IMR-90 (cell line): ENCODE data around the gene DLEU7. TPM values are rescaled to one million over a fixed set of nuclear protein-coding genes. Genes with fewer than 3 reads are reported as not detected.

Experiments
- ATAC-seq: fragments of 200-7000 bp; cut with Tn5 transposase; 2 replicates; pipeline ENCODE4 v1.9.1; 2020; ENCODE audit warnings: low read depth, mild to moderate bottlenecking, moderate library complexity
- BruUV-seq: library from RNA; stranded (reverse); fragments of 400-500 nt; replicated peaks from 2 replicates; lab custom pipeline; 2021; lab: Mats Ljungman, UMichigan
- CTCF ChIA-PET: fragments of 300-600 bp; formaldehyde crosslinking; extraction: SDS; loops from one replicate; lab custom pipeline; 2021; ENCODE audit warnings: antibody characterized with exemption; lab: Yijun Ruan, JAX
- POLR2A ChIA-PET: fragments of 300-600 bp; sonication (Branson Sonifier 250); formaldehyde crosslinking; loops from one replicate; lab custom pipeline; 2022; ENCODE audit warnings: antibody characterized with exemption; ENCODE audit not compliant: unreplicated experiment; lab: Charles Lee
- DNase-seq: peaks from one replicate; pipeline ENCODE4 v3.0.0; 2013
- H2AFZ ChIP-seq: replicated peaks from 2 replicates; pipeline ENCODE3; 2013; ENCODE audit warnings: low read length, mild to moderate bottlenecking; ENCODE audit not compliant: poor library complexity
- H2AK5ac ChIP-seq: 2 replicates; pipeline ENCODE4 v1.6.1; 2013; ENCODE audit warnings: low read depth, low read length, inconsistent platforms
- H2AK9ac ChIP-seq: replicated peaks from 2 replicates; pipeline ENCODE3; 2013; ENCODE audit warnings: mild to moderate bottlenecking, low read depth, low read length, moderate library complexity; ENCODE audit not compliant: poor library complexity
- H2BK120ac ChIP-seq: 2 replicates; pipeline ENCODE4 v1.6.1; 2013; ENCODE audit warnings: low read depth, low read length, inconsistent platforms
- H2BK15ac ChIP-seq: 3 replicates; pipeline ENCODE4 v1.6.1; 2013; ENCODE audit warnings: low read depth, low read length, inconsistent platforms
- H2BK20ac ChIP-seq: 2 replicates; pipeline ENCODE4 v1.6.1; 2013; ENCODE audit warnings: low read depth, mild to moderate bottlenecking, inconsistent platforms, low read length, moderate library complexity
- H2BK5ac ChIP-seq: 2 replicates; pipeline ENCODE4 v1.6.1; 2013; ENCODE audit warnings: mild to moderate bottlenecking, low read depth, low read length, inconsistent platforms; ENCODE audit not compliant: poor library complexity, severe bottlenecking
- H3K14ac ChIP-seq: replicated peaks from 2 replicates; pipeline ENCODE4 v1.6.1; 2013; ENCODE audit warnings: low read depth, low read length, inconsistent platforms
- H3K18ac ChIP-seq: 2 replicates; pipeline ENCODE4 v1.6.1; 2013; ENCODE audit warnings: low read depth, low read length, control low read depth
- H3K23ac ChIP-seq: 2 replicates; pipeline ENCODE4 v1.6.1; 2013; ENCODE audit warnings: low read depth, low read length, inconsistent platforms
- H3K27ac ChIP-seq: 2 replicates; pipeline ENCODE4 v1.5.1; 2013; ENCODE audit warnings: mild to moderate bottlenecking, control low read depth, low read length; ENCODE audit not compliant: insufficient read depth
- H3K27me3 ChIP-seq: 2 replicates; pipeline ENCODE4 v1.6.1; 2013; ENCODE audit warnings: low read length; ENCODE audit not compliant: control insufficient read depth, insufficient read depth
- H3K36me3 ChIP-seq: 2 replicates; pipeline ENCODE4 v1.6.1; 2013; ENCODE audit warnings: low read length, mixed read lengths; ENCODE audit not compliant: control insufficient read depth, insufficient read depth
- H3K4ac ChIP-seq: 2 replicates; pipeline ENCODE4 v1.6.1; 2013; ENCODE audit warnings: low read depth, low read length, inconsistent platforms
- H3K4me1 ChIP-seq: 2 replicates; pipeline ENCODE4 v1.6.1; 2013; ENCODE audit warnings: low read length, mixed read lengths; ENCODE audit not compliant: control insufficient read depth, insufficient read depth
- H3K4me2 ChIP-seq: 2 replicates; pipeline ENCODE4 v1.6.1; 2013; ENCODE audit warnings: low read depth, mild to moderate bottlenecking, control low read depth, low read length, moderate library complexity
- H3K4me3 ChIP-seq: 2 replicates; pipeline ENCODE4 v1.5.1; 2013; ENCODE audit warnings: low read depth, mild to moderate bottlenecking, control low read depth, low read length, moderate library complexity; ENCODE audit not compliant: insufficient read depth
- H3K56ac ChIP-seq: 2 replicates; pipeline ENCODE4 v1.6.1; 2013; ENCODE audit warnings: low read length, inconsistent platforms; ENCODE audit not compliant: insufficient read depth; ENCODE audit errors: extremely low read depth
- H3K79me1 ChIP-seq, 2 experiments: 2 replicates each; pipeline ENCODE4 v1.6.1; 2013; ENCODE audit warnings: low read length in 2 of 2, inconsistent platforms in 1 of 2, low read depth in 1 of 2
- H3K9ac ChIP-seq: 2 replicates; pipeline ENCODE4 v1.6.1; 2013; ENCODE audit warnings: low read depth, low read length, control low read depth
- H3K9me1 ChIP-seq: 2 replicates; pipeline ENCODE4 v1.6.1; 2013; ENCODE audit warnings: low read length, inconsistent platforms; ENCODE audit not compliant: insufficient read depth
- H3K9me3 ChIP-seq: 2 replicates; pipeline ENCODE4 v1.6.1; 2013; ENCODE audit warnings: low read length; ENCODE audit not compliant: control insufficient read depth, insufficient read depth
- H4K20me1 ChIP-seq: 2 replicates; pipeline ENCODE4 v1.6.1; 2013; ENCODE audit warnings: low read length, inconsistent platforms; ENCODE audit not compliant: insufficient read depth
- H4K5ac ChIP-seq: 2 replicates; pipeline ENCODE4 v1.6.1; 2013; ENCODE audit warnings: mild to moderate bottlenecking, low read depth, low read length, control low read depth
- H4K8ac ChIP-seq, 2 experiments: 2 replicates each; pipeline ENCODE4 v1.6.1; 2013; ENCODE audit warnings: low read depth in 2 of 2, low read length in 2 of 2, control low read depth in 1 of 2, inconsistent platforms in 1 of 2
- H4K91ac ChIP-seq: 2 replicates; pipeline ENCODE4 v1.6.1; 2013; ENCODE audit warnings: low read depth, low read length, inconsistent platforms; ENCODE audit not compliant: insufficient read depth
- BHLHE40 ChIP-seq: fragments of 150-350 bp; IDR thresholded peaks from 2 replicates; pipeline ENCODE4 v1.6.1; 2016; ENCODE audit warnings: mild to moderate bottlenecking, low read depth, low read length
- CEBPB ChIP-seq: IDR thresholded peaks from 2 replicates; pipeline ENCODE4 v1.6.1; 2012; ENCODE audit warnings: low read depth, low read length, improper control_type of control experiment
- CHD1 ChIP-seq: IDR thresholded peaks from 2 replicates; pipeline ENCODE4 v1.6.1; 2012; ENCODE audit warnings: low read depth, low read length, improper control_type of control experiment
- FOS ChIP-seq: fragments of 150-350 bp; IDR thresholded peaks from 2 replicates; pipeline ENCODE4 v1.6.1; 2016; ENCODE audit warnings: low read depth, low read length
- MAFK ChIP-seq: IDR thresholded peaks from 2 replicates; pipeline ENCODE4 v1.6.1; 2012; ENCODE audit warnings: low read depth, low read length, improper control_type of control experiment
- MAZ ChIP-seq: IDR thresholded peaks from 2 replicates; pipeline ENCODE4 v1.6.1; 2012; ENCODE audit warnings: low read depth, mild to moderate bottlenecking, low read length, improper control_type of control experiment, moderate library complexity, borderline replicate concordance
- MXI1 ChIP-seq: IDR thresholded peaks from 2 replicates; pipeline ENCODE4 v1.6.1; 2012; ENCODE audit warnings: low read depth, mild to moderate bottlenecking, low read length, moderate library complexity, borderline replicate concordance
- NFE2L2 ChIP-seq: fragments of 150-350 bp; IDR thresholded peaks from 2 replicates; pipeline ENCODE4 v1.6.1; 2016; ENCODE audit warnings: low read depth, mild to moderate bottlenecking, low read length
- POLR2A ChIP-seq: IDR thresholded peaks from 2 replicates; pipeline ENCODE4 v1.6.1; 2012; ENCODE audit warnings: mild to moderate bottlenecking, low read depth, low read length
- RAD21 ChIP-seq: IDR thresholded peaks from 2 replicates; pipeline ENCODE4 v1.6.1; 2012; ENCODE audit warnings: low read length, improper control_type of control experiment
- RCOR1 ChIP-seq: IDR thresholded peaks from 2 replicates; pipeline ENCODE4 v1.6.1; 2012; ENCODE audit warnings: mild to moderate bottlenecking, low read length, improper control_type of control experiment; ENCODE audit not compliant: insufficient replicate concordance
- RFX5 ChIP-seq: IDR thresholded peaks from 2 replicates; pipeline ENCODE4 v1.8.0; 2012; ENCODE audit warnings: low read depth, mild to moderate bottlenecking, low read length, moderate library complexity
- SMC3 ChIP-seq: fragments of 150-350 bp; IDR thresholded peaks from 2 replicates; pipeline ENCODE4 v1.6.1; 2016; ENCODE audit warnings: low read depth, mild to moderate bottlenecking, antibody characterized with exemption, low read length, moderate library complexity
- USF2 ChIP-seq: fragments of 150-350 bp; IDR thresholded peaks from 2 replicates; pipeline ENCODE4 v1.6.1; 2017; ENCODE audit warnings: mild to moderate bottlenecking, antibody characterized with exemption, low read length, low read depth
- WGBS, 2 experiments: methylation state at CpG; one replicate each; pipeline versions ENCODE4 v1.1.5 to v1.1.7; 2013; ENCODE audit warnings: missing lambda C conversion rate in 2 of 2; ENCODE audit not compliant: insufficient read length in 1 of 2; ENCODE audit errors: extremely low coverage in 2 of 2; 5-methylcytosine and 5-hydroxymethylcytosine counted together
- dilution Hi-C: fragments of 300-500 bp; cut with HindIII; formaldehyde crosslinking; loops from one replicate; pipeline ENCODE4 v1.14.3; 2018; ENCODE audit warnings: low sequenced_read_pairs; ENCODE audit not compliant: unreplicated experiment
- in situ Hi-C: fragments of 300-500 bp; cut with MboI; formaldehyde crosslinking; loops from 3 replicates; pipeline ENCODE4 v1.14.3; 2019; ENCODE audit warnings: low sequenced_read_pairs, inconsistent platforms, mixed read lengths
- intact Hi-C: fragments of 100-400 bp; cut with micrococcal nuclease; formaldehyde crosslinking; loops from 2 replicates; pipeline ENCODE4 v1.10.0; 2022
- polyA plus RNA-seq, 3 experiments: library from polyadenylated mRNA; depleted of rRNA; stranded (reverse); fragments of >200 nt; gene quantifications; 2 replicates each; pipeline ENCODE4 v1.2.3, GENCODE V29; 2012; ENCODE audit warnings: low replicate concordance in 1 of 3
- total RNA-seq: library from RNA; depleted of rRNA; stranded (reverse); fragments of >200 nt; gene quantifications from 2 replicates; pipeline ENCODE4 v1.2.3, GENCODE V29; 2012
- TF ChIP-seq, protein P1 (sequence below): fragments of 150-350 bp; IDR thresholded peaks from 2 replicates; pipeline ENCODE4 v1.6.1; 2016; ENCODE audit warnings: low read depth, mild to moderate bottlenecking, low read length, moderate library complexity, borderline replicate concordance
- TF ChIP-seq, protein P2 (sequence below): conservative IDR thresholded peaks from 2 replicates; pipeline ENCODE4 v1.5.1; 2012; ENCODE audit warnings: mild to moderate bottlenecking, low read depth, low read length, improper control_type of control experiment

Gene DLEU7
- total and polyA plus RNA-seq, 2 of the 4 experiments (the other 2 are of a cell fraction), result not detected

GRCh38 chr13:50844084-50844875, 788 bp upstream of the DLEU7 start:
- no peak overlapping the region for H2BK15ac ChIP-seq
- BruUV-seq, result no TSS peak
- no peak overlapping the region for H3K4ac ChIP-seq
- H3K9ac ChIP-seq, result no peak overlapping the region
- no peak overlapping the region for H2AK5ac ChIP-seq
- H3K4me3 ChIP-seq, result no peak overlapping the region
- DNase-seq, result no peak
- H3K27ac ChIP-seq, result no peak overlapping the region
- no peak overlapping the region for H3K56ac ChIP-seq
- no peak overlapping the region for H3K4me2 ChIP-seq
- TF ChIP-seq BHLHE40, result no peak
- no peak for TF ChIP-seq FOS
- no peak for TF ChIP-seq NFE2L2
- TF ChIP-seq CHD1, result no peak
- TF ChIP-seq USF2, result no peak
- TF ChIP-seq RCOR1, result no peak
- no peak for TF ChIP-seq MAZ
- TF ChIP-seq, protein P1, sequence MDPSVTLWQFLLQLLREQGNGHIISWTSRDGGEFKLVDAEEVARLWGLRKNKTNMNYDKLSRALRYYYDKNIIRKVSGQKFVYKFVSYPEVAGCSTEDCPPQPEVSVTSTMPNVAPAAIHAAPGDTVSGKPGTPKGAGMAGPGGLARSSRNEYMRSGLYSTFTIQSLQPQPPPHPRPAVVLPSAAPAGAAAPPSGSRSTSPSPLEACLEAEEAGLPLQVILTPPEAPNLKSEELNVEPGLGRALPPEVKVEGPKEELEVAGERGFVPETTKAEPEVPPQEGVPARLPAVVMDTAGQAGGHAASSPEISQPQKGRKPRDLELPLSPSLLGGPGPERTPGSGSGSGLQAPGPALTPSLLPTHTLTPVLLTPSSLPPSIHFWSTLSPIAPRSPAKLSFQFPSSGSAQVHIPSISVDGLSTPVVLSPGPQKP, result no peak
- TF ChIP-seq RAD21, result no peak
- no peak for TF ChIP-seq RFX5
- no peak for TF ChIP-seq POLR2A
- TF ChIP-seq, protein P2, sequence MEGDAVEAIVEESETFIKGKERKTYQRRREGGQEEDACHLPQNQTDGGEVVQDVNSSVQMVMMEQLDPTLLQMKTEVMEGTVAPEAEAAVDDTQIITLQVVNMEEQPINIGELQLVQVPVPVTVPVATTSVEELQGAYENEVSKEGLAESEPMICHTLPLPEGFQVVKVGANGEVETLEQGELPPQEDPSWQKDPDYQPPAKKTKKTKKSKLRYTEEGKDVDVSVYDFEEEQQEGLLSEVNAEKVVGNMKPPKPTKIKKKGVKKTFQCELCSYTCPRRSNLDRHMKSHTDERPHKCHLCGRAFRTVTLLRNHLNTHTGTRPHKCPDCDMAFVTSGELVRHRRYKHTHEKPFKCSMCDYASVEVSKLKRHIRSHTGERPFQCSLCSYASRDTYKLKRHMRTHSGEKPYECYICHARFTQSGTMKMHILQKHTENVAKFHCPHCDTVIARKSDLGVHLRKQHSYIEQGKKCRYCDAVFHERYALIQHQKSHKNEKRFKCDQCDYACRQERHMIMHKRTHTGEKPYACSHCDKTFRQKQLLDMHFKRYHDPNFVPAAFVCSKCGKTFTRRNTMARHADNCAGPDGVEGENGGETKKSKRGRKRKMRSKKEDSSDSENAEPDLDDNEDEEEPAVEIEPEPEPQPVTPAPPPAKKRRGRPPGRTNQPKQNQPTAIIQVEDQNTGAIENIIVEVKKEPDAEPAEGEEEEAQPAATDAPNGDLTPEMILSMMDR, result no peak
- TF ChIP-seq SMC3, result no peak
- TF ChIP-seq MXI1, result no peak
- no peak for TF ChIP-seq MAFK
- no peak for TF ChIP-seq CEBPB
- no CpG with 5 or more reads among the region's 6 CpGs for WGBS, 2 experiments
- no peak overlapping the region for H4K91ac ChIP-seq
- no peaks in the 10 kb centered on the region for H3K36me3 ChIP-seq
- no peak overlapping the region for H2AK9ac ChIP-seq
- no peak overlapping the region for H2BK120ac ChIP-seq
- no peak overlapping the region for H3K23ac ChIP-seq
- H2BK20ac ChIP-seq, result no peak overlapping the region
- CTCF ChIA-PET, result no interaction called here
- ATAC-seq, result no peak
- no peaks in the 10 kb centered on the region for H3K9me1 ChIP-seq
- no peaks in the 10 kb centered on the region for H3K9me3 ChIP-seq
- POLR2A ChIA-PET, result no interaction called here
- in situ Hi-C loops (no loop called here), intact Hi-C loops (no loop called here), dilution Hi-C loops (no loop called here)
- H2BK5ac ChIP-seq, result no peak overlapping the region
- no peaks in the 10 kb centered on the region for H3K4me1 ChIP-seq
- peaks cover 37% of the 10 kb centered on the region for H3K27me3 ChIP-seq
- H4K5ac ChIP-seq, result no peak overlapping the region
- H3K79me1 ChIP-seq, result no peaks in the 10 kb centered on the region
- H3K14ac ChIP-seq, result no peak overlapping the region
- H4K8ac ChIP-seq, result no peak overlapping the region
- no peak overlapping the region for H2AFZ ChIP-seq
- no peak overlapping the region for H3K18ac ChIP-seq
- no peaks in the 10 kb centered on the region for H4K20me1 ChIP-seq
